Body of pancreas (tissue), 4 donors: Measurements from ENCODE around the gene LEMD3. TPM values are rescaled to one million over a fixed set of nuclear protein-coding genes. Genes with fewer than 3 reads are reported as not detected.

Source experiments
- ATAC-seq: fragments of 150-250 bp; one replicate; pipeline ENCODE4 v1.9.1; 2016
- DNase-seq, 4 donors: peaks; one replicate each; pipeline ENCODE4 v3.0.0-alpha.2; 2019
- H3K27ac ChIP-seq, 4 donors: fragments of 200-600 bp; sonication (generic); 1 replicate in 3 of 4; 2 replicates in 1 of 4; pipeline versions ENCODE4 v1.5.1 to v1.6.1; 2016 to 2019; ENCODE audit warnings: mild to moderate bottlenecking in 1 of 4, mixed read lengths in 1 of 4, moderate library complexity in 1 of 4
- H3K27me3 ChIP-seq, 2 donors: fragments of 200-600 bp; sonication (generic); one replicate each; pipeline ENCODE4 v1.6.0; 2016; ENCODE audit warnings: mild to moderate bottlenecking in 1 of 2
- H3K36me3 ChIP-seq, 2 donors: fragments of 200-600 bp; sonication (generic); replicated peaks in 1 of 2; 2 replicates each; pipeline ENCODE4 v1.5.1; 2016; ENCODE audit warnings: low read depth in 2 of 2; ENCODE audit not compliant: insufficient read depth in 1 of 2
- H3K4me1 ChIP-seq: fragments of 200-600 bp; sonication (generic); one replicate; pipeline ENCODE4 v1.6.0; 2016
- H3K4me3 ChIP-seq, 2 donors: fragments of 200-600 bp; sonication (generic); 1 replicate in 1 of 2; 2 replicates in 1 of 2; pipeline ENCODE4 v1.5.1; 2016 to 2019
- H3K9me3 ChIP-seq, 3 donors: fragments of 200-600 bp; sonication (generic); 1 replicate in 2 of 3; 2 replicates in 1 of 3; pipeline ENCODE4 v1.5.1; 2016
- CTCF ChIP-seq, 7 experiments: fragments of 450-650 bp in 4 of 7; fragments of 200-600 bp in 3 of 7; sonication (generic) in 3 of 7; IDR thresholded peaks; one replicate each; pipeline ENCODE4 v1.5.1; 2016 to 2019; ENCODE audit warnings: antibody characterized with exemption in 7 of 7
- POLR2A ChIP-seq, 3 donors: fragments of 450-650 bp; IDR thresholded peaks; one replicate each; pipeline ENCODE4 v1.6.1; 2016; ENCODE audit warnings: antibody characterized with exemption in 3 of 3, mild to moderate bottlenecking in 2 of 3
- WGBS, 2 donors: methylation state at CpG; one replicate each; pipeline ENCODE4 v1.1.5; 2017; 5-methylcytosine and 5-hydroxymethylcytosine counted together
- intact Hi-C: fragments of 100-400 bp; cut with DNase I; formaldehyde crosslinking; loops from one replicate; pipeline ENCODE4 v1.15.1; 2023
- total RNA-seq, 2 donors: library from RNA; depleted of rRNA; stranded (reverse); fragments of >200 nt; gene quantifications; one replicate each; pipeline ENCODE4 v1.1.0, GENCODE V29; 2016

The LEMD3 gene
- total RNA-seq, 2 donors from 2014 or later: 19.5 to 28.3 TPM

DNA sequence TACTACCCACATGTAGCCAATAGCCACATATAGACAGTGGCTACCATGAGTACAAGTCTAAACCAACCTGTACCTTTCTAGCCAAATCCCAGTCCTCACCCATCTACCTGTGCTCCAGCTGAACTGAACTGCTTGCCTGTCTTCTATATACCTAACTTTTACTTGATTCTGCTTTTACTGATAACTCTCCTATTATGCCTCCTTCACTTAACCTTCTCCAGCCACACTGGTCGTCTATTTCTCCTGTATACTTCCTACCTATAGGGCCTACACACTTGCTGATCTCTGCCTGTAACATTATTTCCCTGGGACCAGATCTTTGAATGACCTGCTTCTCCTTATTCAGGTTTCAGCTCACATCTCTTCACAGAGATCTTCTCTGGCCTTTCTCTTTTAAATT is 83.1 kb downstream of the LEMD3 start:
- 74 to 77% methylated on average over 1 of the region's 1 CpG for WGBS, 2 donors

GRCh38 chr12:65257986-65258385 is 88.6 kb downstream of the LEMD3 start:
- ATAC-seq (no peak), DNase-seq (no peak)
- intact Hi-C loops: no loop called here
- H3K4me3 ChIP-seq: no peak overlapping the region
- H3K27me3 ChIP-seq: no peaks in the 10 kb centered on the region
- no peaks in the 10 kb centered on the region for H3K36me3 ChIP-seq
- no peaks in the 10 kb centered on the region for H3K4me1 ChIP-seq
- H3K9me3 ChIP-seq: no peaks in the 10 kb centered on the region
- no peak overlapping the region for H3K27ac ChIP-seq
- no peak for TF ChIP-seq POLR2A (IDR thresholded peaks at IDR 0.05)
- no peak for TF ChIP-seq CTCF (IDR thresholded peaks at IDR 0.05)

More for the DNA sequence above, 83.1 kb downstream of the LEMD3 start:
- no peak for ATAC-seq
- DNase-seq: no peak
- peaks cover 0 to 3% of the 10 kb centered on the region in 2 donors for H3K36me3 ChIP-seq
- H3K4me1 ChIP-seq: no peaks in the 10 kb centered on the region
- TF ChIP-seq POLR2A (IDR thresholded peaks at IDR 0.05) (no peak), CTCF (IDR thresholded peaks at IDR 0.05) (no peak)
- no peaks in the 10 kb centered on the region for H3K27me3 ChIP-seq
- H3K27ac ChIP-seq: no peak overlapping the region
- H3K4me3 ChIP-seq: no peak overlapping the region
- intact Hi-C loops: no loop called here
- no peaks in the 10 kb centered on the region for H3K9me3 ChIP-seq

DNA sequence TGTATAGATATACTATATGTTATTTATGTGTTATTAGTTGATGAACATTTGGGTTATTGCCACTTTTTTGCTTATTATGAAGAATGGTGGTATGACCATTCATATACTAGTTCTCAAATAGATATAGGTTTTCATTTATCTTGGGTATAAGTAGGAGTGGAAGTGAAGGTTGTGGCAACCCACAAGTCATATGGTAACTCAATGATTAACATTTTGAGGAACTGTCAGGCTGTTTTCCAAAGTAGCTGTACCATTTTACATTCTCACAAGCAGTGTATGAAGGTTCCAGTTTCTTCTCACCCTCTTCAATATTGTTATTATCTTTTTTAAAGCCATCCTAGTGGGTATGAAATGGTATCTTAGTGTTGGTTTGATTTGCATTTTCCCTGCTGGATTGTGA is 90.1 kb downstream of the LEMD3 start:
- no peak for DNase-seq
- H3K27ac ChIP-seq: no peak overlapping the region
- intact Hi-C loops: no loop called here
- no peak overlapping the region for H3K4me3 ChIP-seq
- no peak for ATAC-seq
- TF ChIP-seq POLR2A (IDR thresholded peaks at IDR 0.05) (no peak), CTCF (IDR thresholded peaks at IDR 0.05) (no peak)
- no peaks in the 10 kb centered on the region for H3K4me1 ChIP-seq
- H3K36me3 ChIP-seq: no peaks in the 10 kb centered on the region
- no peaks in the 10 kb centered on the region for H3K9me3 ChIP-seq
- no peaks in the 10 kb centered on the region for H3K27me3 ChIP-seq

- H3K4me1 ChIP-seq: peaks cover 3% of the 10 kb centered on the region
- DNase-seq (no peak), ATAC-seq (no peak)
- H3K27ac ChIP-seq: no peak overlapping the region
- H3K9me3 ChIP-seq: no peaks in the 10 kb centered on the region
- intact Hi-C loops: no loop called here
- 68 to 71% methylated on average over 4 of the region's 4 CpGs for WGBS, 2 donors
- H3K4me3 ChIP-seq: no peak overlapping the region
- no peaks in the 10 kb centered on the region for H3K27me3 ChIP-seq
- no peaks in the 10 kb centered on the region for H3K36me3 ChIP-seq
- no peak for TF ChIP-seq POLR2A (IDR thresholded peaks at IDR 0.05)
- no peak for TF ChIP-seq CTCF (IDR thresholded peaks at IDR 0.05)
These were observed 94.4 kb downstream of the LEMD3 start for GRCh38 chr12:65263777-65264176.

DNA sequence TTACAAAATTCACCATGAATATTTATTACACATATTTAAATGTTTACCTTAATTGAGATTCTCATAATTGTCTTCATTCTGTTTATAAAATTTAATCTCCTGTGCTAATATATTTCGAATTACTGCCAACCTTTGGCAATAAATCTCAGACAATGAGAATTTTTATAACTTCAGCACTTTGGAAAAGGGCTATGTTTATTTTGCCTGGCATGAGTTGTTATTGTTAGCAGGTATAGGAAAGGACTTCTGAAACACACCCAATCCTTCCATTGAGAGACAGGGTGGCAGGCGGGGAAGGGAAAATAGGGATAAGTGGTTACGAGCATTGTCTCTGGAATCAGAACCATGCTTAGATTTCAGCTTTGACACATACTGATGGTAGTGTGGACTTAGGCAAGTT is 97.0 kb downstream of the LEMD3 start:
- Histone ChIP-seq H3K9me3 (no peaks in the 10 kb centered on the region), H3K27me3 (no peaks in the 10 kb centered on the region), H3K4me1 (peaks cover 3% of the 10 kb centered on the region), H3K4me3 (no peak overlapping the region), H3K27ac (no peak overlapping the region), H3K36me3 (no peaks in the 10 kb centered on the region)
- no peak for DNase-seq
- no peak for ATAC-seq
- WGBS, 2 donors: 89 to 90% methylated on average over 3 of the region's 3 CpGs
- intact Hi-C loops: no loop called here
- no peak for TF ChIP-seq POLR2A (IDR thresholded peaks at IDR 0.05)
- no peak for TF ChIP-seq CTCF (IDR thresholded peaks at IDR 0.05)
